Lower leg skin (tissue), 3 donors: ENCODE data around the gene SLIT3.

Experiments used
- CTCF ChIP-seq, 3 donors: fragments of 450-650 bp; IDR thresholded peaks; one replicate each; pipeline ENCODE4 v1.5.1; 2016; ENCODE audit warnings: antibody characterized with exemption in 3 of 3, mild to moderate bottlenecking in 3 of 3, moderate library complexity in 2 of 3
- POLR2A ChIP-seq, 2 donors: fragments of 450-650 bp; IDR thresholded peaks; one replicate each; pipeline ENCODE4 v1.6.1; 2016 to 2017; ENCODE audit warnings: antibody characterized with exemption in 2 of 2, mild to moderate bottlenecking in 1 of 2, moderate library complexity in 1 of 2

- TF ChIP-seq CTCF (IDR thresholded peaks at IDR 0.05) (no peak), POLR2A (IDR thresholded peaks at IDR 0.05) (no peak)
These were observed 553.9 kb downstream of the SLIT3 start for GRCh38 chr5:168746893-168747640.
